GM08714 (cell line): ENCODE data around the gene CDK4.
A peak's percentile ranks its signal among the peaks of the same experiment; 100 is the strongest.

Source experiments
- H3K4me3 ChIP-seq: fragments of 200-500 bp; sonication (Bioruptor generic); 2 replicates; pipeline ENCODE4 v1.5.1; 2014; ENCODE audit warnings: mild to moderate bottlenecking, low read length, inconsistent platforms
- ZNF274 ChIP-seq: IDR thresholded peaks from 2 replicates; pipeline ENCODE4 v1.6.1; 2012; ENCODE audit warnings: mild to moderate bottlenecking, low read depth, low read length

Gene CDK4

GRCh38 chr12:57766464-57767304, 14.6 kb upstream of the CDK4 start, which contains the start of gene CYP27B1:
TSS of gene CYP27B1 (minus strand) at chr12:57767078. CDS start at chr12:57767041, 37 bp downstream.
- no peak for TF ChIP-seq ZNF274
- no peak within 1 kb of the TSS; the same call in 1 of the 2 replicates for H3K4me3 ChIP-seq

- no peak overlapping the region; the same call in 1 of the 2 replicates for H3K4me3 ChIP-seq
- no peak for TF ChIP-seq ZNF274
These were observed 13.8 kb upstream of the CDK4 start for GRCh38 chr12:57765698-57766463.

- H3K4me3 ChIP-seq: peak overlapping the region; percentile 9; the same call in 1 of the 2 replicates
- TF ChIP-seq ZNF274: no peak
These were observed 13.0 kb upstream of the CDK4 start for GRCh38 chr12:57765003-57765697.

GRCh38 chr12:57764662-57765002, 12.5 kb upstream of the CDK4 start:
- peak overlapping the region; percentile 9; the same call in 1 of the 2 replicates for H3K4me3 ChIP-seq
- TF ChIP-seq ZNF274: no peak

- no peak for TF ChIP-seq ZNF274
- no peak overlapping the region for H3K4me3 ChIP-seq
These were observed 12.0 kb upstream of the CDK4 start for GRCh38 chr12:57763881-57764661.

- no peak overlapping the region for H3K4me3 ChIP-seq
- no peak for TF ChIP-seq ZNF274
These were observed 10.4 kb upstream of the CDK4 start for GRCh38 chr12:57762463-57762862.

- no peak for TF ChIP-seq ZNF274
- H3K4me3 ChIP-seq: no peak overlapping the region
These were observed 9.4 kb upstream of the CDK4 start for GRCh38 chr12:57761391-57761998.

GRCh38 chr12:57760347-57760982, 8.4 kb upstream of the CDK4 start:
- TF ChIP-seq ZNF274: no peak
- no peak overlapping the region for H3K4me3 ChIP-seq

- TF ChIP-seq ZNF274: no peak
These were observed 7.4 kb upstream of the CDK4 start for GRCh38 chr12:57759360-57759980.

GRCh38 chr12:57758552-57759359, 6.6 kb upstream of the CDK4 start:
- no peak for TF ChIP-seq ZNF274
- H3K4me3 ChIP-seq: no peak overlapping the region

More at GRCh38 chr12:57759360-57759980, 7.4 kb upstream of the CDK4 start:
- no peak overlapping the region for H3K4me3 ChIP-seq

GRCh38 chr12:57757771-57758170, 5.7 kb upstream of the CDK4 start:
- no peak overlapping the region for H3K4me3 ChIP-seq
- TF ChIP-seq ZNF274: no peak
